Kidney epithelial cell (primary cell): ENCODE results near the gene NDUFS3. TPM values are rescaled to one million over a fixed set of nuclear protein-coding genes. Genes with fewer than 3 reads are reported as not detected.
A peak's percentile ranks its signal among the peaks of the same experiment; 100 is the strongest.

Source experiments
- DNase-seq: peaks from one replicate; pipeline ENCODE4 v3.0.0-alpha.2; 2010; ENCODE audit warnings: low read depth
- H3K27me3 ChIP-seq: 2 replicates; pipeline ENCODE4 v1.6.0; 2011; ENCODE audit warnings: low read length; ENCODE audit not compliant: control insufficient read depth, insufficient read depth
- H3K36me3 ChIP-seq: 2 replicates; pipeline ENCODE4 v1.5.1; 2011; ENCODE audit warnings: low read length; ENCODE audit not compliant: control insufficient read depth, insufficient read depth
- H3K4me3 ChIP-seq: 2 replicates; pipeline ENCODE4 v1.5.1; 2011; ENCODE audit warnings: low read depth, mild to moderate bottlenecking, control low read depth, low read length
- total RNA-seq: library from RNA; depleted of rRNA; stranded (reverse); fragments of >200 nt; gene quantifications from 2 replicates; pipeline ENCODE4 v1.2.3, GENCODE V29; 2015
- TF ChIP-seq, protein P1 (sequence below): IDR thresholded peaks from 2 replicates; pipeline ENCODE4 v1.5.1; 2011; ENCODE audit warnings: mild to moderate bottlenecking, moderate library complexity, low read length, control low read depth, inconsistent platforms; ENCODE audit not compliant: insufficient read depth, poor library complexity, severe bottlenecking

NDUFS3 gene
- total RNA-seq, 1 donor from 2014 or later, result 84.5 TPM

DNA sequence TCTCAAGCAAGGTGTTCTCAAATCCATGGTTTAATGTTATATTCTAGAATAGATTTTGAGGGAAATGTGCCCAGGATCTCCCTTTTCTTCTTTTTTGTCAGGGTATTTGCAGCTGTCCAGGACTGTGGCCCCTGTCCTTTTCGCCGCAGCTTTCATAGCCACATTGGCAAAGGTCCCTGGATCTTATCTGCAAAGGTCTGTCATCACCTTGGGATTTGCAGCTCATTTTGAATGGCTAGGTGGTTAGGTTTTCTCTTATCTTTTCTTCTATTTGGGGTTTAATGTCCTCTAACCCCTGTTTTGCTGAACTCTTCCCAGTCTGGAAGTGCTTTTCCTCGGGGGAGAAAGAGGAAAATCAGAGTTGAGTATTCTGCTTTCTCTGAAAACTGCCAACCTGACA, 27.0 kb downstream of the NDUFS3 start:
- TF ChIP-seq, protein P1, sequence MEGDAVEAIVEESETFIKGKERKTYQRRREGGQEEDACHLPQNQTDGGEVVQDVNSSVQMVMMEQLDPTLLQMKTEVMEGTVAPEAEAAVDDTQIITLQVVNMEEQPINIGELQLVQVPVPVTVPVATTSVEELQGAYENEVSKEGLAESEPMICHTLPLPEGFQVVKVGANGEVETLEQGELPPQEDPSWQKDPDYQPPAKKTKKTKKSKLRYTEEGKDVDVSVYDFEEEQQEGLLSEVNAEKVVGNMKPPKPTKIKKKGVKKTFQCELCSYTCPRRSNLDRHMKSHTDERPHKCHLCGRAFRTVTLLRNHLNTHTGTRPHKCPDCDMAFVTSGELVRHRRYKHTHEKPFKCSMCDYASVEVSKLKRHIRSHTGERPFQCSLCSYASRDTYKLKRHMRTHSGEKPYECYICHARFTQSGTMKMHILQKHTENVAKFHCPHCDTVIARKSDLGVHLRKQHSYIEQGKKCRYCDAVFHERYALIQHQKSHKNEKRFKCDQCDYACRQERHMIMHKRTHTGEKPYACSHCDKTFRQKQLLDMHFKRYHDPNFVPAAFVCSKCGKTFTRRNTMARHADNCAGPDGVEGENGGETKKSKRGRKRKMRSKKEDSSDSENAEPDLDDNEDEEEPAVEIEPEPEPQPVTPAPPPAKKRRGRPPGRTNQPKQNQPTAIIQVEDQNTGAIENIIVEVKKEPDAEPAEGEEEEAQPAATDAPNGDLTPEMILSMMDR, result no peak
- no peaks in the 10 kb centered on the region for H3K36me3 ChIP-seq
- H3K4me3 ChIP-seq, result no peak overlapping the region
- H3K27me3 ChIP-seq, result no peaks in the 10 kb centered on the region
- DNase-seq, result no peak

DNA sequence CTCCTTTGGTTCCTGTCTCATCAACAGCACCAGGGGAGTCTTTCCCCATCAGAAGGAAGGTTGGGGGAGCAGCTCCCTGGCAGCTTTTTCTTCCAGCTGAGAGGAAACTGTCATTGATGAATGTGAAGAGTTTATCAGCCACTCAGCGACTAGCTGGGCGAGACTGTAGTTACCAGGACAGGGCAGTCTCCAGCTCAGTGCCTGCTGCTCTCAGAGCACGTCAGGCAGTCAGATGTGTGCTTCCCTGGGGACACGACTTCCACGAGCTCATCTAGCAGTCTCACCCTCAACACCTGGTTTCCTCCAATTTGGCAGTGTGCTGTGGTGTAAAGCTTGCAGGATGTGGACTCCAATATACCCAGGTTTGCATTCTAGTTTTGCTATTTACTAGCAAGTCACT, 27.9 kb downstream of the NDUFS3 start:
- no peak for DNase-seq
- Histone ChIP-seq H3K27me3 (no peaks in the 10 kb centered on the region), H3K36me3 (no peaks in the 10 kb centered on the region), H3K4me3 (no peak overlapping the region)
- TF ChIP-seq, protein P1, result no peak

DNA sequence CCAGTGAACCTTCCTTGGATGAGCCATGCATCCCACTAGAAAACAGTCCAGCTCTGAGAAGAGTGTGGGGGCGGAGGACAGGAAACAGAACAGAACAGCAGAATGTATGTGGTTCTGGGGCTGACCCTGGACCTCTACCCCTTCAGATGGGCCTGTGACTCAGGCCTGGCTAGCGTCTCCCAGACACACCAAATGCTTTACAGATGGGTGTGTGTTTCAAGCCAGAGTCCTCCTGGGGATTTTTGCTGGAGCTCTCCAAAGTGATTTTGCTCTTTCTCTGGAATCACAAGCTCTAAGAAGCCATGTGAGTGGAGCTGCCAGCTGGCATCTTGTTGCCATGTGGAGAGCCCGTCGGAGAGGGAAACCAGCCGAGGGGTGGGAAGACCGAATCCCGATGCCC, 28.5 kb downstream of the NDUFS3 start:
- TF ChIP-seq, protein P1, result no peak
- peak; percentile 47 for DNase-seq
- Histone ChIP-seq H3K4me3 (no peak overlapping the region), H3K36me3 (no peaks in the 10 kb centered on the region), H3K27me3 (no peaks in the 10 kb centered on the region)

DNA sequence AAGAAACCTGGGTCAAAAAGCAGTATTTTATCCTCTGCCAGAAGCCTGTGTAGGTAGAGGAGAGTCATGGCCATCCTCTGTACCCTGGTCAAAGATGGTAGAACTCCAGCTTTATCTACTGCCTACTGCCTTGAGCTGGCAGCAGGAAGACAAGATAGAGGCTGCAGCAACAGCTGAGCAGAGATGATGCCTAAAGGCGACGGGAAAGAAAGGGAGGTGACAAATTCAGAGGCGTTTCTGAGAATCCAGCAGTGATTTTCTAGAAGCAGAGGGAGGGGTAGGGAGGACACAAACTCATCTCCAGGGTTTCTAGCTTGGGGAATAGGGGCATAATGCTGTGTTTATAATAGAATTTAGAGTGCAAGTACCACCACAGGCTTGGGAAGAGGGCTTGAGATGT, 30.8 kb downstream of the NDUFS3 start:
- Histone ChIP-seq H3K27me3 (no peaks in the 10 kb centered on the region), H3K36me3 (no peaks in the 10 kb centered on the region), H3K4me3 (no peak overlapping the region)
- no peak for DNase-seq
- TF ChIP-seq, protein P1, result no peak

DNA sequence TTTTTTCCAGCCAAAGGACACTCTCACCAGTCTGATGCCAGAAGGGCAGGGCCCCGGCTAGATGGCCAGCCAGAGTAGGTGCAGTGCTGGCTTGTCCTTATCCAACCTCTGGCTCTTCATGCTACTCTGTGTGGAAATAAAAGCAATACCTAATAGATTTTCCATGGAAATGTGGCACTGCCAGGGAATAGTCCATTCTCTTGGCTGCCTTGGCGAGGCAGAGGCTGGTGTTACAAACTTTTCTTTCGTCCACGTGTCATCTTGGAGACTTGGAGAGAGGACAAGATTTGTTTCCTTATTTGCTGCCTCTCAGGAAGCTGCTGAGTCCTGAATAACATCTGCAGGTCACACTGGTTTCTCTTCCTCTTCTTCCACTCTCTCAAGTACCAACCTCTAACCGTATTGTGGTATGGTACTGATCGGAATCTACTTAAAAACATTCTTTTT, 32.5 kb downstream of the NDUFS3 start:
- TF ChIP-seq, protein P1, result no peak
- H3K27me3 ChIP-seq, result no peaks in the 10 kb centered on the region
- no peak for DNase-seq
- H3K4me3 ChIP-seq, result no peak overlapping the region
- H3K36me3 ChIP-seq, result no peaks in the 10 kb centered on the region

DNA sequence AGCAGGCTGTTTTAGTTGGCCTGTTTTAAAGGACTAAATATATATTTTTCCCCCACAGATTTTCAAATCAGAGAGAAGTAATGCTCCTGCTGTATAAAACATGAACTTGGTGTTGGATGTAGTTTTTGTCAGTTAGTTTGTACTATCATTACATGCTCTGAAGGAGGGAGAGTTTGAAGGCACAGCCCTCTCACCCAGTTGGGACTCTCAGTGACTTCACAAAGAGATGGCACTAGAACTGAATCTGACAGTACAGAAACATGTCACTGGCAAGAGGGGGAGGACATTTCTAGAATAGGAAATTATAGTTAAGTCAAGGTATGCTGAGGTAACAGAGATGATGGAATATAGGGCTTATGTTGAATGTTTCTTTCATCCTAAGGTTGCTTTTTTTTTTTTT, 36.4 kb downstream of the NDUFS3 start:
- no peak for DNase-seq
- TF ChIP-seq, protein P1, result no peak
- H3K36me3 ChIP-seq, result no peaks in the 10 kb centered on the region

More for the DNA sequence above, 36.4 kb downstream of the NDUFS3 start:
- H3K4me3 ChIP-seq, result no peak overlapping the region
- H3K27me3 ChIP-seq, result no peaks in the 10 kb centered on the region
